GM21576 (cell line): ENCODE results near the gene ZDHHC7.

ENCODE experiments used
- ATAC-seq: cut with Tn5 transposase; IDR thresholded peaks from one replicate; pipeline ENCODE4 v1.9.1; 2021; ENCODE audit warnings: mild to moderate bottlenecking, moderate library complexity; ENCODE audit not compliant: unreplicated experiment

Gene ZDHHC7

GRCh38 chr16:84925092-84925772 is 86.1 kb downstream of the ZDHHC7 start:
- no peak for ATAC-seq

GRCh38 chr16:84924331-84925091 is 86.8 kb downstream of the ZDHHC7 start:
- no peak for ATAC-seq
